Activated B cell treated with CpG ODN at 0.5 μM for 24 hours (primary cell): ENCODE measurements around the gene SH3RF2. TPM values are rescaled to one million over a fixed set of nuclear protein-coding genes. Genes with fewer than 3 reads are reported as not detected.

Experiments
- ATAC-seq: fragments of 200-7000 bp; cut with Tn5 transposase; one replicate; pipeline ENCODE4 v1.10.0; 2021; ENCODE audit warnings: low read depth, mild to moderate bottlenecking, moderate library complexity
- CTCF ChIA-PET: fragments of 350-600 bp; sonication (Branson Sonifier 250); formaldehyde crosslinking; loops from one replicate; lab custom pipeline; 2021; ENCODE audit warnings: antibody characterized with exemption; lab: Charles Lee
- POLR2A ChIA-PET: fragments of 350-600 bp; sonication (Branson Sonifier 250); formaldehyde crosslinking; loops from one replicate; lab custom pipeline; 2021; ENCODE audit warnings: antibody characterized with exemption; lab: Charles Lee
- DNase-seq: peaks from one replicate; pipeline ENCODE4 v3.0.0; 2022
- H3K27ac Mint-ChIP-seq: one replicate; pipeline ENCODE4 v1.8.0; 2020; ENCODE audit warnings: mixed read lengths
- H3K27me3 Mint-ChIP-seq: one replicate; pipeline ENCODE4 v1.8.0; 2021; ENCODE audit warnings: mixed read lengths
- H3K36me3 Mint-ChIP-seq: one replicate; pipeline ENCODE4 v1.8.0; 2021; ENCODE audit warnings: low read depth, mixed read lengths
- H3K4me1 Mint-ChIP-seq: one replicate; pipeline ENCODE4 v1.8.0; 2021; ENCODE audit warnings: mixed read lengths
- H3K4me3 Mint-ChIP-seq: one replicate; pipeline ENCODE4 v1.8.0; 2020; ENCODE audit warnings: mild to moderate bottlenecking, mixed read lengths
- H3K9me3 Mint-ChIP-seq: one replicate; pipeline ENCODE4 v1.8.0; 2020; ENCODE audit warnings: mixed read lengths
- CTCF ChIP-seq: fragments of 200-600 bp; IDR thresholded peaks from one replicate; pipeline ENCODE4 v1.8.0; 2022; ENCODE audit warnings: antibody characterized with exemption, mild to moderate bottlenecking
- intact Hi-C: fragments of 100-400 bp; cut with micrococcal nuclease; formaldehyde crosslinking; loops from one replicate; pipeline ENCODE4 v1.15.1; 2024
- total RNA-seq: library from RNA; stranded (reverse); gene quantifications from 2 replicates; pipeline ENCODE4 v1.2.3, GENCODE V29; 2022

SH3RF2 gene
- total RNA-seq, 1 donor from 2014 or later = not detected

GRCh38 chr5:145920542-145921210, 15.7 kb upstream of the SH3RF2 start:
- Mint-ChIP-seq H3K27me3 (peaks cover 3% of the 10 kb centered on the region), H3K4me1 (no peaks in the 10 kb centered on the region), H3K27ac (no peak overlapping the region), H3K4me3 (no peak overlapping the region), H3K9me3 (no peaks in the 10 kb centered on the region), H3K36me3 (no peaks in the 10 kb centered on the region)
- TF ChIP-seq CTCF = no peak
- ChIA-PET POLR2A (no interaction called here), CTCF (no interaction called here)
- no peak for DNase-seq
- intact Hi-C loops = no loop called here
- no peak for ATAC-seq

- Mint-ChIP-seq H3K4me3 (no peak overlapping the region), H3K36me3 (no peaks in the 10 kb centered on the region), H3K27ac (no peak overlapping the region), H3K9me3 (no peaks in the 10 kb centered on the region), H3K4me1 (no peaks in the 10 kb centered on the region), H3K27me3 (no peaks in the 10 kb centered on the region)
- ATAC-seq (no peak), DNase-seq (no peak)
- no peak for TF ChIP-seq CTCF
- intact Hi-C loops = no loop called here
- ChIA-PET POLR2A (no interaction called here), CTCF (no interaction called here)
These were observed 15.2 kb upstream of the SH3RF2 start for GRCh38 chr5:145921211-145921610.

- no peaks in the 10 kb centered on the region for H3K36me3 Mint-ChIP-seq
- CTCF ChIA-PET = no interaction called here
- no peak overlapping the region for H3K27ac Mint-ChIP-seq
- no peaks in the 10 kb centered on the region for H3K4me1 Mint-ChIP-seq
- no peak for TF ChIP-seq CTCF
- ATAC-seq (no peak), DNase-seq (no peak)
- intact Hi-C loops = no loop called here
- H3K27me3 Mint-ChIP-seq = no peaks in the 10 kb centered on the region
- H3K4me3 Mint-ChIP-seq = no peak overlapping the region
- POLR2A ChIA-PET = no interaction called here
- no peaks in the 10 kb centered on the region for H3K9me3 Mint-ChIP-seq
These were observed 14.3 kb upstream of the SH3RF2 start for GRCh38 chr5:145922059-145922458.

- intact Hi-C loops = no loop called here
- Mint-ChIP-seq H3K36me3 (no peaks in the 10 kb centered on the region), H3K27ac (no peak overlapping the region), H3K4me3 (no peak overlapping the region), H3K9me3 (no peaks in the 10 kb centered on the region), H3K27me3 (no peaks in the 10 kb centered on the region), H3K4me1 (no peaks in the 10 kb centered on the region)
- DNase-seq (no peak), ATAC-seq (no peak)
- POLR2A ChIA-PET = no interaction called here
- CTCF ChIA-PET = no interaction called here
- TF ChIP-seq CTCF = no peak
These were observed 13.0 kb upstream of the SH3RF2 start for GRCh38 chr5:145923405-145923804.

GRCh38 chr5:145924849-145925248, 11.5 kb upstream of the SH3RF2 start:
- Mint-ChIP-seq H3K36me3 (no peaks in the 10 kb centered on the region), H3K9me3 (no peaks in the 10 kb centered on the region), H3K27me3 (no peaks in the 10 kb centered on the region), H3K4me1 (no peaks in the 10 kb centered on the region), H3K27ac (no peak overlapping the region), H3K4me3 (no peak overlapping the region)
- intact Hi-C loops = no loop called here
- ChIA-PET CTCF (no interaction called here), POLR2A (no interaction called here)
- no peak for TF ChIP-seq CTCF
- no peak for ATAC-seq
- no peak for DNase-seq
